Measurements from ENCODE around the gene F2RL3. TPM values are rescaled to one million over a fixed set of nuclear protein-coding genes. Genes with fewer than 3 reads are reported as not detected.

Gene F2RL3
- total and polyA plus RNA-seq, 9 of the 15 experiments (the other 6 are each of a cell fraction or from before 2014, with no cell fraction given) = 1.4 to 27.6 (median 11.9) TPM

DNA sequence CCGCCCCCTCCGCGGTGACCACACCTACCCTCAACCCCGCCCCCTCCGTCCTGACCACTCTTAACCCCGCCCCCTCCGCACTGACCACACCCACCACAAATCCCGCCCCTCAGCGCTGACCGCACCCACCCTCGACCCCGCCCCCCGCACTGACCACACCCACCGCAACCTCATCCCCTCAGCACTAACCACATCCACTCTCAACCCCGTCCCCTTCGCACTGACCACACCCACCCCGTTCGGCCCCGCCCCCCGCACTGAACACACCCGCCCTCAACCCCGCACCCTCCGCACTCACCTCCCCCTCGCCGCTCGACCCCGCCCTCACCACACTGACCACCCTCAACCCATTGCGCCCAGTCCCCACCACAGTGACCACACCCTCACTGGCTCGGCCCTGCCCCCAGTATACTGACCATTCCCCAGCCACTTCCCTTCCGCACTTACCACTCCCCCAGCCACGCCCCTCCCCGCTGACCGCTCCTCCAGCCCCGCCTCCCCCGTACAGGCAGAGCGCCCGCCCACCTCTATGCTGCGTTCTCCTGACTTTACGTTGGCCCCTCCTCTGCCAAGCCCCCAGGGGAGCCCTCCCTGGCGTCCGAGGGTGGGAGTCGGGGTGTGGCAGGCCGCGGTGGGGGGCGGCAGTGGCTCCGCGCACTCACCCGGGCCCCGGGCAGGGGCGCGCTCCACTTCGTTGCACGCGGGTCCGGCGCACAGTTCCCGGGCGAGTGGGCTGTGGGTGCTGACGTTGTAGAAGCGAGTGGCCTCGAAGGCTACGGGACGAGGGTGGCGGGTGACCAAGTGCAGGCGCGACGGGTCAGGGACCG lies 8.4 kb downstream of the F2RL3 start (continued):
- TF ChIP-seq ERF (CRISPR knock-in tag; IDR thresholded peaks at IDR 0.05) (0 out of 2 replicates have a peak, but pooled peaks have one; percentile 72), CREB1 (IDR thresholded peaks at IDR 0.05) (peak; percentile 71), CREB1 (CRISPR knock-in tag; IDR thresholded peaks at IDR 0.05) (peak; percentile 69; the same call in 1 of the 2 replicates), THRB (CRISPR knock-in tag; conservative IDR thresholded peaks at IDR 0.05) (0 out of 2 replicates have a peak, but pooled peaks have one; percentile 4), POLR2B (IDR thresholded peaks at IDR 0.05; ENCODE audit: low read depth, partially characterized antibody) (peak; percentile 74), CSDE1 (IDR thresholded peaks at IDR 0.05) (no peak), TAF7 (tag; IDR thresholded peaks at IDR 0.05) (no peak), ATF1 (CRISPR knock-in tag; IDR thresholded peaks at IDR 0.05) (no peak; the same call in 1 of the 2 replicates), ATF1 (tag; IDR thresholded peaks at IDR 0.05) (peak; percentile 93), PTTG1 (tag; IDR thresholded peaks at IDR 0.05; ENCODE audit: low read depth) (no peak), NFIC (IDR thresholded peaks at IDR 0.05) (no peak), TAF9B (IDR thresholded peaks at IDR 0.05; ENCODE audit: partially characterized antibody) (no peak), RBM15 (IDR thresholded peaks at IDR 0.05; ENCODE audit: insufficient read depth, low read length) (no peak), STAT5B (CRISPR knock-in tag; IDR thresholded peaks at IDR 0.05) (no peak), ZBTB8A (IDR thresholded peaks at IDR 0.05; ENCODE audit: partially characterized antibody) (no peak), MED1 (CRISPR knock-in tag; IDR thresholded peaks at IDR 0.05; ENCODE audit: borderline replicate concordance) (no peak), ZNF449 (CRISPR knock-in tag; IDR thresholded peaks at IDR 0.05) (no peak), MCM5 (IDR thresholded peaks at IDR 0.05; ENCODE audit: low read depth) (no peak)
- TF ChIP-seq, protein P1, sequence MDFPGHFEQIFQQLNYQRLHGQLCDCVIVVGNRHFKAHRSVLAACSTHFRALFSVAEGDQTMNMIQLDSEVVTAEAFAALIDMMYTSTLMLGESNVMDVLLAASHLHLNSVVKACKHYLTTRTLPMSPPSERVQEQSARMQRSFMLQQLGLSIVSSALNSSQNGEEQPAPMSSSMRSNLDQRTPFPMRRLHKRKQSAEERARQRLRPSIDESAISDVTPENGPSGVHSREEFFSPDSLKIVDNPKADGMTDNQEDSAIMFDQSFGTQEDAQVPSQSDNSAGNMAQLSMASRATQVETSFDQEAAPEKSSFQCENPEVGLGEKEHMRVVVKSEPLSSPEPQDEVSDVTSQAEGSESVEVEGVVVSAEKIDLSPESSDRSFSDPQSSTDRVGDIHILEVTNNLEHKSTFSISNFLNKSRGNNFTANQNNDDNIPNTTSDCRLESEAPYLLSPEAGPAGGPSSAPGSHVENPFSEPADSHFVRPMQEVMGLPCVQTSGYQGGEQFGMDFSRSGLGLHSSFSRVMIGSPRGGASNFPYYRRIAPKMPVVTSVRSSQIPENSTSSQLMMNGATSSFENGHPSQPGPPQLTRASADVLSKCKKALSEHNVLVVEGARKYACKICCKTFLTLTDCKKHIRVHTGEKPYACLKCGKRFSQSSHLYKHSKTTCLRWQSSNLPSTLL (IDR thresholded peaks at IDR 0.05) = no peak
- TF ChIP-seq, protein P2, sequence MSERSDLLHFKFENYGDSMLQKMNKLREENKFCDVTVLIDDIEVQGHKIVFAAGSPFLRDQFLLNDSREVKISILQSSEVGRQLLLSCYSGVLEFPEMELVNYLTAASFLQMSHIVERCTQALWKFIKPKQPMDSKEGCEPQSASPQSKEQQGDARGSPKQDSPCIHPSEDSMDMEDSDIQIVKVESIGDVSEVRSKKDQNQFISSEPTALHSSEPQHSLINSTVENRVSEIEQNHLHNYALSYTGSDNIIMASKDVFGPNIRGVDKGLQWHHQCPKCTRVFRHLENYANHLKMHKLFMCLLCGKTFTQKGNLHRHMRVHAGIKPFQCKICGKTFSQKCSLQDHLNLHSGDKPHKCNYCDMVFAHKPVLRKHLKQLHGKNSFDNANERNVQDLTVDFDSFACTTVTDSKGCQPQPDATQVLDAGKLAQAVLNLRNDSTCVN (CRISPR knock-in tag; IDR thresholded peaks at IDR 0.05) = no peak
- TF ChIP-seq, protein P3, sequence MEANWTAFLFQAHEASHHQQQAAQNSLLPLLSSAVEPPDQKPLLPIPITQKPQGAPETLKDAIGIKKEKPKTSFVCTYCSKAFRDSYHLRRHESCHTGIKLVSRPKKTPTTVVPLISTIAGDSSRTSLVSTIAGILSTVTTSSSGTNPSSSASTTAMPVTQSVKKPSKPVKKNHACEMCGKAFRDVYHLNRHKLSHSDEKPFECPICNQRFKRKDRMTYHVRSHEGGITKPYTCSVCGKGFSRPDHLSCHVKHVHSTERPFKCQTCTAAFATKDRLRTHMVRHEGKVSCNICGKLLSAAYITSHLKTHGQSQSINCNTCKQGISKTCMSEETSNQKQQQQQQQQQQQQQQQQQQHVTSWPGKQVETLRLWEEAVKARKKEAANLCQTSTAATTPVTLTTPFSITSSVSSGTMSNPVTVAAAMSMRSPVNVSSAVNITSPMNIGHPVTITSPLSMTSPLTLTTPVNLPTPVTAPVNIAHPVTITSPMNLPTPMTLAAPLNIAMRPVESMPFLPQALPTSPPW (CRISPR knock-in tag; IDR thresholded peaks at IDR 0.05) = peak; percentile 69
